ENCODE data around the gene CD248.
A peak's percentile ranks its signal among the peaks of the same experiment; 100 is the strongest.
"Not testable (repeated sequence)": the region's sequence is repeated elsewhere in the genome, so short reads cannot be mapped to it uniquely, and the experiment has no call there.

The CD248 gene

DNA sequence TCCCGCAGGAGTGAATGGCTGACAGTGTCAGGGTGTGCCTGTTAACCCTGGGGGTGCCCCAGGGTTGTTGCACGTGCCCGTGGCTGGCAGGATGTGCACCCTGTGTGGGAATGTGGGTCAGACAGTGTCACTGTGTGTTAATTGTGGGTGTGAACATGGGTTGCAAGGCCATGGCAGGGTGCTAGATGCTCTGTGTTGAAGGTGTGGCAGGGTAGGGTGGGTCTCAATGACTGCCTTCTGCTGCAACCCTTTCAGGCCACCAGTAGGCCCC is 11.1 kb upstream of the CD248 start:
- no peak for DNase-seq

DNA sequence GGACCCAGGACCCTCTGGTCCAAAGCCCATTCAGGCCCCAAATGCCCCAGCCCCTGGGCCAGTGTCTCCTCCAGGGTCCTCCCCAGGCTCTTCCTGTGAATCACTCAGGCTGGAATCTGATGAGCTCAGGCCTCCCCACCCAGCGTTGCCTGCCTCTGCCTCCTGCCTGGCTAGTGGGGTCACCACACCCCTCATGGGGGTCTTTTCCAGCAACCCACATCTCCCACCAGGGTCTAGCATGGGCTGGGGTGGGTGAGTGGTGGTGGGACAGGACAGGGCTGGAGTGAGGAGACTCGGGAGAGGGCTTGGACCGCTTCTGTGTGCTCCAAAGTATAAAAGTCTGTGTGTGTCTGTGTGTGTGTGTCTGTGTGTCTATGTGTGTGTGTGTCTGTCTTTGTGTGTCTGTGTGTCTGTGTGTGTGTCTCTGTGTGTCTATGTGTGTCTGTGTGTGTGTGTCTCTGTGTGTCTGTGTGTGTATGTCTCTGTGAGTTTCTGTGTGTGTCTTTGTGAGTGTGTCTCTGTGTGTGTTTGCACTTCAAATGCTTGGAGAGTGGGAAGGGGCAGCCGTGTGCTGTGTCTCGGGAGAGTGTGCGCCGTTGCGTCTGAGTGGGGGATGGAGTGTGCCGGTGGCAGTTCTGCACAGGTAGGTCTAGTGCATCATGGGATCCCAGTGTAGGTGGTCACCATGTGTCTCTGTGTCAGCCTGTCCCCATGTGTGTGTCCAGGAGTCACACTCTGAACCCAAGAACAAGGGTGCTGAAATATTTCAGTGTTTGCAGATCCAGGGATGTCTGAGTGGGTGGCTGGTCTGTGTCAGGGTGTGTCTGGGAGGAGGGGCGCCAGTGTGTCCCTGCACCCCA is 10.6 kb upstream of the CD248 start:
- no peak for DNase-seq

GRCh38 chr11:66326261-66327111 is 9.6 kb upstream of the CD248 start:
- DNase-seq = no peak

GRCh38 chr11:66325263-66325671 is 8.4 kb upstream of the CD248 start:
- DNase-seq = no peak

GRCh38 chr11:66324664-66325063 is 7.8 kb upstream of the CD248 start:
- no peak for DNase-seq

DNA sequence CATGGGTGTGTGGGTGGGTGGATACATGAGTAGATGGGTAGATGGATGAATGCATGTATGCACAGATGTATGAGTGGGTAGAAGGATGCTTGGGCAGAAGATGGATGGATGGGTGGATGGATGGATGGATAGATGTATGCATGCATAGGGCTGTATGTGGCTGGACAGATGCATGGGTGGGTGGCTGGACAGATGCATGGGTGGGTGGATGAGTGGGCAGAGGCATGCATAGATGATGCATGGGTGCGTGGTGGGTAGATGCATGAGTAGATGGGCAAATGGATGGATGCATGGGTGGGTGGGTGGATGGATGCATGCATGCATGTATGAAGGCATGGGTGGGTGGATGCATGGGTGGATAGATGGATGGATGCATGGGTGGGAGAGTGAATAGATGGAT is 6.8 kb upstream of the CD248 start:
- DNase-seq = no peak

DNA sequence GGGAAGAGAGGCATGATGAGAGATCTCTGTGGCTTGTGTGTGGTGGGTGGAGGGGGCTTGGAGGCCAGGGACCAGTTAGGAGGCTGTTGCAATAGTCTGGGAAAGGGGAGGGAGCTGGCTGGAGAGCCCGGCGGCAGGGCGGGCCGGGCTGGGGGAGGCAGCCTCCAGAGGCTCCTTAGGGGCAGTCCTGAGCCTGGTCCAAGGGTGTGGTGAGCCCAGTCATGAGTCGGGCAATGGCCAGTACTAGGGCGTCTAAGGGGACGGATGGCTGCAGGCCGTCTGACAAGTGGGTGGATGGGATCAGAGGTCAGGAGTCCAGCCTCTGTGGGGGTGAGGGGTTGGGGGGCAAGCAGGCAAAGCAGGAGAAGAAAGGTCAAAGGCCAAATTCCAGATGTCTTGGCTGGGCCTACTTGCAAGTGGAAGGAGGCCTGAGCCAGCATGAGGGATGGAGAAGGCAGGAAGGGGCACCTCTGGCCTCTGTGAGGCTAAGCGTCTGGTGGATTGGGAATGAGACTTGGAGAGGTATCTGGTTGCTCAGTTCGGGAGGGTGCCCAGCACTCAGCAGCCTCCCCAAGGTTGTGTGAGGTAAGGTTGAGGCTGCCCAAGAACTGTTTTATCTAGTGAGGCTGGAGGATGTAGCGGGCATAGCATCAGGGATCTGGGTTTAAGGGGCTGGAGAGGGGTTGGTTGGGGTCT is 6.0 kb upstream of the CD248 start:
- DNase-seq = no peak

GRCh38 chr11:66321606-66322005 is 4.8 kb upstream of the CD248 start:
- no peak for DNase-seq

DNA sequence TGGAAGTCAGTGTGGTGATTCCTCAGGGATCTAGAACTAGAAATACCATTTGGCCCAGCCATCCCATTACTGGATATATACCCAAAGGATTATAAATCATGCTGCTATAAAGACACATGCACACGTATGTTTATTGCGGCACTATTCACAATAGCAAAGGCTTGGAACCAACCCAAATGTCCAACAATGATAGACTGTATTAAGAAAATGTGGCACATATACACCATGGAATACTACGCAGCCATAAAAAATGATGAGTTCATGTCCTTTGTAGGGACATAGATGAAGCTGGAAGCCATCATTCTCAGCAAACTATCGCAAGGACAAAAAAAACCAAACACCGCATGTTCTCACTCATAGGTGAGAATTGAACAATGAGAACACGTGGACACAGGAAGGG is 3.9 kb upstream of the CD248 start:
- not testable (repeated sequence) for DNase-seq

DNA sequence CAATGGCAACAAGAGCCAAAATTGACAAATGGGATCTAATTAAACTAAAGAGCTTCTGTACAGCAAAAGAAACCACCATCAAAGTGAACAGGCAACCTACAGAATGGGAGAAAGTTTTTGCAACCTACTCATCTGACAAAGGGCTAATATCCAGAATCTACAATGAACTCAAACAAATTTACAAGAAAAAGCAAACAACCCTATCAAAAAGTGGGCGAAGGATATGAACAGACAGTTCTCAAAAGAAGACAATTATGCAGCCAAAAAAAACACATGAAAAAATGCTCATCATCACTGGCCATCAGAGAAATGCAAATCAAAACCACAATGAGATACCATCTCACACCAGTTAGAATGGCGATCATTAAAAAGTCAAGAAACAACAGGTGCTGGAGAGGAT is 3.4 kb upstream of the CD248 start:
- not testable (repeated sequence) for DNase-seq

GRCh38 chr11:66318600-66318970 is 1.7 kb upstream of the CD248 start:
- DNase-seq = no peak

GRCh38 chr11:66317723-66318599 is 1.1 kb upstream of the CD248 start:
- DNase-seq = no peak

GRCh38 chr11:66317322-66317722 is 478 bp upstream of the CD248 start:
- no peak for DNase-seq

- no peak for DNase-seq
Observed at GRCh38 chr11:66315921-66316811, 678 bp downstream of the CD248 start.

DNA sequence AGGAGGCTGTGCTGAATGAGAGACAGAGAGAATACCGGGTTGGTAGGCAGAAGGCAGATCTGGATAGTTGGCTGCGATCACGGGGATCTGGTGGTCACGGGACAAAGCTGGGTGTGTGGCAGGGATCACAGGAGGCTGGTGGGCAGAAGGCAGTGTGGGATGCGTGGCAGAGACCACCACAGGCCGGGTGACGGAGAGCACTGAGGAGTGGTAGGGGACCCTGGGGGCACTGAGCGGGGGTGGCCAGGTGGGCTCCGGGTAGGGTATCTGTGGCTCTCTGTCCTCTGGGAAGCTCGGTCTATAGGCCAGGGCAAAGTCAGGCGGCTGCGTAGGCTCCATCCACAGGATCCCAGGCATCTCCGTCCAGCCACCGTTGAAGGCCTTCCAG is 1.4 kb downstream of the CD248 start:
- DNase-seq = no peak

GRCh38 chr11:66314561-66315497 is 2.0 kb downstream of the CD248 start:
- no peak for DNase-seq

GRCh38 chr11:66314186-66314501 is 2.7 kb downstream of the CD248 start:
- no peak for DNase-seq

DNA sequence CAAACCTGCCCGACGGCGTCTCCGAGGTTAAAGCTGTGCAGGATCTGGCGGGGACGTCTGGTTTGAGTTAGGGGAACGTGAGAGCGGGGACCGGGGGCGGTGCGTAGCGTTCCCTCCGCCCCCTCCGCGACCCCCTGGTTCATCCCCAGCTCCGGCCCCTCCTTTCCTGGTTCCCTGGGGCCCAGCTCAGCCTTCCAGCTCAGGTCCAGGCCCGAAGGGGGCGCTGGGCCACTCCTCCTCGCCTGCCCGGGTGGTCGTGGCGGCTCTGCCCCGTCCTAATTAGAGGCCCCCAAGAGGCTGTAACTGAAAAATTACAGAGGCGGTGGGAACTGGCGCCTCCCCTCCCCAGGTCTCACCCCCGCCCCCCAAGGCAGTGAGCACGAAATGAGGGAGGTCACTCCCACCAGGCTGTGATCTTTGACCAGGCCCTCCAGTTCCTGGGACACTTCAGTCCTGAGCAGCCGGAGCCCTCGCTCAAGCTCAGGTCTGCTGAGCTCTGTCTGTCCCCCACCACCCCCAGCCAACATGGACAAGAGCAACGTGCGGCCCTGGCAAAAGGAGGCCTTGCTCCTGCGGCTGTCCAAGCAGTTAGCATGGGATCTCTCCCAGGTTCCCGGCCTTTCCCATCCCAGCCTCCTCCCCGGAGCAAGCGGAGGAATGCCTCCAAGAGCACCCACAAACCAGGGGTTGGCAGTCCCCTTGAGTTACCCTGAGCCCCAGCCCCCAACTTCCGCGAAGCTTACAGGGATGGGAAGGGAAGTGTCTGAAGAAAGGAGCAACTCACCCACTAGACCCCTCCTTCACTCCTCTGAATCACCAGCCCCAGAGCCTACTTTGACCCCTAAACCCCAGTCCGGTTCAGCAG is 3.3 kb downstream of the CD248 start:
- DNase-seq = no peak

- peak; percentile 94 for DNase-seq
Observed at GRCh38 chr11:66312549-66313320, 4.1 kb downstream of the CD248 start.

All from stimulated activated naive CD4-positive, alpha-beta T cell treated with Interleukin-2 at 50 U/mL for 16 hours (primary cell).